Panc1 (cell line): ENCODE measurements around the gene WDFY1. TPM values are rescaled to one million over a fixed set of nuclear protein-coding genes. Genes with fewer than 3 reads are reported as not detected.

Experiments used
- ATAC-seq: fragments of 200-7000 bp; cut with Tn5 transposase; 2 replicates; pipeline ENCODE4 v1.9.1; 2020; ENCODE audit warnings: mild to moderate bottlenecking, moderate library complexity
- BruUV-seq: library from RNA; stranded (reverse); fragments of 400-500 nt; replicated peaks from 2 replicates; lab custom pipeline; 2021; lab: Mats Ljungman, UMichigan
- CTCF ChIA-PET: fragments of 300-600 bp; sonication (Branson Sonifier 250); formaldehyde crosslinking; loops from one replicate; lab custom pipeline; 2022; ENCODE audit warnings: antibody characterized with exemption; lab: Charles Lee
- POLR2A ChIA-PET: fragments of 300-600 bp; sonication (Branson Sonifier 250); formaldehyde crosslinking; loops from one replicate; lab custom pipeline; 2022; ENCODE audit warnings: antibody characterized with exemption; lab: Charles Lee
- DNase-seq: peaks from one replicate; pipeline ENCODE4 v3.0.0-alpha.2; 2010; ENCODE audit warnings: low read depth, low spot score
- H3K27ac ChIP-seq: 2 replicates; pipeline ENCODE4 v1.5.1; 2011; ENCODE audit warnings: mild to moderate bottlenecking, low read length, inconsistent platforms
- H3K27me3 ChIP-seq: fragments of 200-500 bp; sonication (Bioruptor generic); 2 replicates; pipeline ENCODE4 v1.6.0; 2014; ENCODE audit warnings: low read length, inconsistent platforms; ENCODE audit not compliant: control insufficient read depth, insufficient read depth
- H3K36me3 ChIP-seq: fragments of 200-500 bp; sonication (Bioruptor generic); 2 replicates; pipeline ENCODE4 v1.5.1; 2014; ENCODE audit warnings: inconsistent platforms, mild to moderate bottlenecking, low read length, moderate library complexity; ENCODE audit not compliant: control insufficient read depth, insufficient read depth
- H3K4me1 ChIP-seq: 2 replicates; pipeline ENCODE4 v1.5.1; 2011; ENCODE audit warnings: inconsistent platforms, mild to moderate bottlenecking, low read length, moderate library complexity; ENCODE audit not compliant: control insufficient read depth, insufficient read depth
- H3K4me3 ChIP-seq, 2 experiments: 2 replicates each; pipeline ENCODE4 v1.5.1; 2011 to 2012; ENCODE audit warnings: low read depth in 2 of 2, low read length in 2 of 2, mild to moderate bottlenecking in 2 of 2, inconsistent platforms in 1 of 2, moderate library complexity in 1 of 2
- H3K9me3 ChIP-seq: fragments of 200-500 bp; sonication (Bioruptor generic); 2 replicates; pipeline ENCODE4 v1.5.1; 2014; ENCODE audit warnings: low read depth, mild to moderate bottlenecking, inconsistent platforms, low read length, moderate library complexity; ENCODE audit not compliant: control insufficient read depth, insufficient read depth
- POLR2AphosphoS5 ChIP-seq: IDR thresholded peaks from 2 replicates; pipeline ENCODE4 v1.6.1; 2012; ENCODE audit warnings: mild to moderate bottlenecking, low read depth, low read length, moderate library complexity
- SIN3A ChIP-seq: IDR thresholded peaks from 2 replicates; pipeline ENCODE4 v1.6.1; 2012; ENCODE audit warnings: low read depth, mild to moderate bottlenecking, low read length, moderate library complexity, borderline replicate concordance; ENCODE audit not compliant: insufficient read depth
- TCF7L2 ChIP-seq: IDR thresholded peaks from 2 replicates; pipeline ENCODE4 v1.6.1; 2011; ENCODE audit warnings: mild to moderate bottlenecking, low read depth, low read length, inconsistent platforms
- in situ Hi-C: cut with HindIII; loops from 2 replicates; pipeline ENCODE4 v1.10.0; 2016; ENCODE audit warnings: low sequenced_read_pairs, low pct_unique_long_range_greater_than_20kb
- intact Hi-C: fragments of 100-400 bp; cut with micrococcal nuclease; formaldehyde crosslinking; loops from one replicate; pipeline ENCODE4 v1.10.0; 2022; ENCODE audit not compliant: unreplicated experiment
- total RNA-seq: library from RNA; stranded (reverse); gene quantifications from one replicate; pipeline ENCODE4 v1.2.1, GENCODE V29; 2021; ENCODE audit not compliant: unreplicated experiment
- TF ChIP-seq, protein P1 (sequence below), 2 experiments: IDR thresholded peaks; 2 replicates each; pipeline ENCODE4 v1.6.1; 2011 to 2012; ENCODE audit warnings: low read depth in 2 of 2, control low read depth in 1 of 2, low read length in 1 of 2, mild to moderate bottlenecking in 1 of 2, moderate library complexity in 1 of 2; ENCODE audit not compliant: insufficient read depth in 1 of 2
- TF ChIP-seq, protein P2 (sequence below): fragments of 450-650 bp; IDR thresholded peaks from 2 replicates; pipeline ENCODE4 v1.5.1; 2017; ENCODE audit warnings: mild to moderate bottlenecking

Gene WDFY1
- total RNA-seq, 1 experiment from 2014 or later: 48.5 TPM

DNA sequence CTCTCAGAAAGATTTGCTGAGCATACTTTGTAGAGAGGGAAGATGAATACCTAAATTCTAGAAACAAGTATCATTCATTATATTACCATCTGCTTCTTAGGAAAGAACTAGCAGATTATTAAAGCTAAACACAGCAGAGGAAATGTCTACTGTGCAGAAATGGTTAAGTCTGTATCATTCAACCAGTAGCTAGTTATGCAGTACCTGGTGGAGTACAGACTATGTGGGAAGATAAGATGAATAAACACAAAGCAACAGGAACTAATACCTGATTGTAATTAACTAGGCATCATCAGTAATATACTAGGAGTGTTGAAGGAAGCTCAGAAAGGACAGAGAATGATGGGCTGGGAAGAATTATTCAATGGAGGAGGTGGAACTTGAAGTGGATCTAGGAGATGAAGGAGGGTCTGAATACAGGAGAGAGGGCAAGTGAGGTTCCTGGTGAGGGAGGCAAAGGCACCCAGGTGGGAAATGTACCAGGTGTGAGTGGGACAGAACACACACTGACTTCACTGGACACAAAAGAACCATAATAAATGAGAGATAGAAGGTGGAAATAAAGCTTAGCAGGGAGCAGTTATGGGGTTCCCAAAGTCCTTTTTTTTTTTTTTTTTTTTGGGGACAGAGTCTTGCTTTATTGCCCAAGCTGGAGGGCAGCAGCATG lies 9.5 kb downstream of the WDFY1 start:
- CTCF ChIA-PET: no interaction called here
- Histone ChIP-seq H3K9me3 (no peaks in the 10 kb centered on the region), H3K4me1 (peaks cover 7% of the 10 kb centered on the region), H3K36me3 (no peaks in the 10 kb centered on the region), H3K4me3 (no peak overlapping the region), H3K27ac (no peak overlapping the region), H3K27me3 (no peaks in the 10 kb centered on the region)
- POLR2A ChIA-PET: no interaction called here
- no TSS peak for BruUV-seq
- TF ChIP-seq, protein P1, sequence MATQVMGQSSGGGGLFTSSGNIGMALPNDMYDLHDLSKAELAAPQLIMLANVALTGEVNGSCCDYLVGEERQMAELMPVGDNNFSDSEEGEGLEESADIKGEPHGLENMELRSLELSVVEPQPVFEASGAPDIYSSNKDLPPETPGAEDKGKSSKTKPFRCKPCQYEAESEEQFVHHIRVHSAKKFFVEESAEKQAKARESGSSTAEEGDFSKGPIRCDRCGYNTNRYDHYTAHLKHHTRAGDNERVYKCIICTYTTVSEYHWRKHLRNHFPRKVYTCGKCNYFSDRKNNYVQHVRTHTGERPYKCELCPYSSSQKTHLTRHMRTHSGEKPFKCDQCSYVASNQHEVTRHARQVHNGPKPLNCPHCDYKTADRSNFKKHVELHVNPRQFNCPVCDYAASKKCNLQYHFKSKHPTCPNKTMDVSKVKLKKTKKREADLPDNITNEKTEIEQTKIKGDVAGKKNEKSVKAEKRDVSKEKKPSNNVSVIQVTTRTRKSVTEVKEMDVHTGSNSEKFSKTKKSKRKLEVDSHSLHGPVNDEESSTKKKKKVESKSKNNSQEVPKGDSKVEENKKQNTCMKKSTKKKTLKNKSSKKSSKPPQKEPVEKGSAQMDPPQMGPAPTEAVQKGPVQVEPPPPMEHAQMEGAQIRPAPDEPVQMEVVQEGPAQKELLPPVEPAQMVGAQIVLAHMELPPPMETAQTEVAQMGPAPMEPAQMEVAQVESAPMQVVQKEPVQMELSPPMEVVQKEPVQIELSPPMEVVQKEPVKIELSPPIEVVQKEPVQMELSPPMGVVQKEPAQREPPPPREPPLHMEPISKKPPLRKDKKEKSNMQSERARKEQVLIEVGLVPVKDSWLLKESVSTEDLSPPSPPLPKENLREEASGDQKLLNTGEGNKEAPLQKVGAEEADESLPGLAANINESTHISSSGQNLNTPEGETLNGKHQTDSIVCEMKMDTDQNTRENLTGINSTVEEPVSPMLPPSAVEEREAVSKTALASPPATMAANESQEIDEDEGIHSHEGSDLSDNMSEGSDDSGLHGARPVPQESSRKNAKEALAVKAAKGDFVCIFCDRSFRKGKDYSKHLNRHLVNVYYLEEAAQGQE (IDR thresholded peaks at IDR 0.05; ENCODE audit: insufficient read depth in 1 of 2, low read depth in 2 of 2, low read length in 1 of 2): no peak
- TF ChIP-seq POLR2AphosphoS5: no peak
- no peak for TF ChIP-seq TCF7L2
- TF ChIP-seq, protein P2, sequence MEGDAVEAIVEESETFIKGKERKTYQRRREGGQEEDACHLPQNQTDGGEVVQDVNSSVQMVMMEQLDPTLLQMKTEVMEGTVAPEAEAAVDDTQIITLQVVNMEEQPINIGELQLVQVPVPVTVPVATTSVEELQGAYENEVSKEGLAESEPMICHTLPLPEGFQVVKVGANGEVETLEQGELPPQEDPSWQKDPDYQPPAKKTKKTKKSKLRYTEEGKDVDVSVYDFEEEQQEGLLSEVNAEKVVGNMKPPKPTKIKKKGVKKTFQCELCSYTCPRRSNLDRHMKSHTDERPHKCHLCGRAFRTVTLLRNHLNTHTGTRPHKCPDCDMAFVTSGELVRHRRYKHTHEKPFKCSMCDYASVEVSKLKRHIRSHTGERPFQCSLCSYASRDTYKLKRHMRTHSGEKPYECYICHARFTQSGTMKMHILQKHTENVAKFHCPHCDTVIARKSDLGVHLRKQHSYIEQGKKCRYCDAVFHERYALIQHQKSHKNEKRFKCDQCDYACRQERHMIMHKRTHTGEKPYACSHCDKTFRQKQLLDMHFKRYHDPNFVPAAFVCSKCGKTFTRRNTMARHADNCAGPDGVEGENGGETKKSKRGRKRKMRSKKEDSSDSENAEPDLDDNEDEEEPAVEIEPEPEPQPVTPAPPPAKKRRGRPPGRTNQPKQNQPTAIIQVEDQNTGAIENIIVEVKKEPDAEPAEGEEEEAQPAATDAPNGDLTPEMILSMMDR: no peak
- TF ChIP-seq SIN3A: no peak
- ATAC-seq (no peak), DNase-seq (no peak)
- intact Hi-C loops: no loop called here
- in situ Hi-C loops: no loop called here

DNA sequence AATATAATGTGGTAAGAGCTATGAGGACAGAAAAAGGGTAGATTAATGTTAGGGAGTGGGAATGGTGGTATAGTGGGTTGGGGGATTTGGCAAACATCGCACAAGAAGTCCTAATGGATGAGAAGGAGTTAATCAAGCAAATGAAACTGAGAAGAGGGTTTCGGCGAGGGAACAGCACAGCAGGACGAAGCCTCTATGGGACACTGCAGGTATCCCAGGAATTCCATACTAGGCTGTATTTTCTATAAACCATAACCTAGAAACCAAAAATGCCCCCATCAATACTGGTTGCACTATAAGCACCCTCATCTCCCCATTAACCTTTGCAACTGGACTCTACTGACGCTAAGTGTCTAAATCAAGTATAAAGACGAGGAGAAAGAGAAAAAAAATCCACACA lies 10.3 kb downstream of the WDFY1 start:
- no peaks in the 10 kb centered on the region for H3K9me3 ChIP-seq
- H3K4me3 ChIP-seq: no peak overlapping the region
- no peak overlapping the region for H3K27ac ChIP-seq
- no peak for DNase-seq
- in situ Hi-C loops: no loop called here
- H3K4me1 ChIP-seq: peaks cover 7% of the 10 kb centered on the region
- no peak for TF ChIP-seq SIN3A
- TF ChIP-seq, protein P2: no peak
- TF ChIP-seq POLR2AphosphoS5: no peak
- TF ChIP-seq, protein P1 (IDR thresholded peaks at IDR 0.05; ENCODE audit: insufficient read depth in 1 of 2, low read depth in 2 of 2, low read length in 1 of 2): no peak
- TF ChIP-seq TCF7L2: no peak
- BruUV-seq: no TSS peak
- CTCF ChIA-PET: no interaction called here
- no peak for ATAC-seq
- POLR2A ChIA-PET: no interaction called here
- H3K27me3 ChIP-seq: no peaks in the 10 kb centered on the region
- intact Hi-C loops: no loop called here
- no peaks in the 10 kb centered on the region for H3K36me3 ChIP-seq
